GM18873 (cell line): ENCODE results near the gene ADAMTSL1.

ENCODE experiments used
- ATAC-seq: cut with Tn5 transposase; IDR thresholded peaks from one replicate; pipeline ENCODE4 v1.9.1; 2021; ENCODE audit warnings: mild to moderate bottlenecking, moderate library complexity, moderate number of reproducible peaks; ENCODE audit not compliant: unreplicated experiment, low FRiP score

ADAMTSL1 gene

GRCh38 chr9:18688581-18689565 lies 214.9 kb downstream of the ADAMTSL1 start:
- no peak for ATAC-seq

- no peak for ATAC-seq
Measured at GRCh38 chr9:18689921-18690320, 216.0 kb downstream of the ADAMTSL1 start.

GRCh38 chr9:18692268-18692667 lies 218.3 kb downstream of the ADAMTSL1 start:
- ATAC-seq: no peak

DNA sequence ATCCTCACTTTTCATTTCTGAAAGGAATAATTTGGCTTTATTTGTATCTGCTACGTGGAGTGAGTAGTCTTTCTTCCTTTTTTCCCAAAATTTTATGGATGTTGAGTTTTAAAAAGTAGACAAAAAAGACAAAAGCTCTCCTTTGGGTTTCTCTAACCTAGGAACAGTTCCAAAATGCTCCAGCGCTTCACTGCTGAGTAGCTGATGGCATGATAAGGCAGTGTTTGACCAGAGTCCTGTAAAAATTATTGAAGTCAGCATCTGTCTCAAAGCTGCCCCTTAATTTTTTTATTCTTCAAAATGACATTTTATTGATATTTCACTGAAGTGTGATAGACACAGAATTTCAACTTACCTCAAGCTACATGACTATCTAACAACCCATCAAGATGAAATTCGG lies 219.0 kb downstream of the ADAMTSL1 start:
- ATAC-seq: no peak

GRCh38 chr9:18694959-18695668 lies 221.2 kb downstream of the ADAMTSL1 start:
- no peak for ATAC-seq

- no peak for ATAC-seq
Measured at GRCh38 chr9:18698992-18699391, 225.0 kb downstream of the ADAMTSL1 start.

DNA sequence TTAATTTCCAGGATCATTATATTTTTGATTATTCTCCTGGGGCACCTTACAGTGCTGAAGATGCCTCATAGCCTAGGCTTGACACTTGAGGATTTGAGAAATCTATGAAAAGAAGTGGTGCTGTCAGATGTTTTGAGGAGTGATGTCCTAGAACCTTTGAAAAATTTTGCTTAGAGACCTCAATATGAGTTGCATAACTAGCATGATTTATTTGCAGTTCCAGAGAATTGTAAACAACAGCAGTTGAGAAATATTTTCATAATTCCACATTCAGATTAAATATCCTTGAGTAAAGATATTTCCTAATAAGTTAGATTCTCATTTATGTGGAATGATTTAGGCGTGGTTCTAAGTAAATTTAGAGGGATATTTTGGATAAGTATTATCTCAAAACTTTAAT lies 225.8 kb downstream of the ADAMTSL1 start:
- ATAC-seq: no peak

DNA sequence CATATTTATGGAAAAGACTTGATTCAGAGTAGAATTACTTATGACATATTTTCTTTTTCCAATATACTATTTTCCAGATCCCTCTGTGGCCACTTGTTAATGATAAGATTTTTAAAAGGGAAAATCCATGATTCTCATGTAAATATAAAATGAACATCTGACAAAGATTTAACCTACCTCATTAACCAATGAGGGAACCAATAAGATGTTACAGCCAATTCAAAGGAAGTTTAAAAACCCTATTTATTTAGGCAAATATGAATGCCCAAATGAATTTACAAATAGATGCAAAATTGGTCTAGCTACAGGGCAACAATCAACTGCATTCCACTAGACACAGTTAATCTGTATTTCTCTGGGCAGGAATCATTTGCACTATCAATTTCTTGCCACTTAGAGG lies 226.8 kb downstream of the ADAMTSL1 start:
- ATAC-seq: no peak

GRCh38 chr9:18703151-18703900 lies 229.4 kb downstream of the ADAMTSL1 start:
- no peak for ATAC-seq

DNA sequence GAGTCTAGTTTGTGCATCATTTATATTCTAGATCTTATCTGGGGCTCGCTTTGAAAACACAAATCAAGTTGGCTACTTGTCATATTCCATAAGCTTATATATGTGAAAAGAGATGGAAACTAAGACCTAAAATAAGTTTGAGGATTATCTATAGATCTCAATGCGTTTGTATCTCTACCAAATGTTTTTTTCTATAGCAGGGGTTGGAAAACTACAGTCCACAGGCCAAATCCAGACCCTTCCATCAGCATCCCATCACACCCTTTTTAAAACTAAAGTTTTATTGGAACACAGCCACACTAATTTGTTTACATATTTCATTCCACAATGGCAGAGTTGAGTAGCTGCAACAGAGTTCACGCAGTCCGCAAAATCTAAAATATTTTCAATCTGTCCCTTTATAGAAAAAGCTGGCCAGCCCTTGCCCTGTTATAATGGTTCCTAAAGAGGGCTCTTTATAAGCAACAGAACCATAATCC lies 230.0 kb downstream of the ADAMTSL1 start:
- ATAC-seq: no peak

- ATAC-seq: no peak
Measured at GRCh38 chr9:18705796-18706392, 231.9 kb downstream of the ADAMTSL1 start.

GRCh38 chr9:18706648-18707047 lies 232.7 kb downstream of the ADAMTSL1 start:
- ATAC-seq: no peak

DNA sequence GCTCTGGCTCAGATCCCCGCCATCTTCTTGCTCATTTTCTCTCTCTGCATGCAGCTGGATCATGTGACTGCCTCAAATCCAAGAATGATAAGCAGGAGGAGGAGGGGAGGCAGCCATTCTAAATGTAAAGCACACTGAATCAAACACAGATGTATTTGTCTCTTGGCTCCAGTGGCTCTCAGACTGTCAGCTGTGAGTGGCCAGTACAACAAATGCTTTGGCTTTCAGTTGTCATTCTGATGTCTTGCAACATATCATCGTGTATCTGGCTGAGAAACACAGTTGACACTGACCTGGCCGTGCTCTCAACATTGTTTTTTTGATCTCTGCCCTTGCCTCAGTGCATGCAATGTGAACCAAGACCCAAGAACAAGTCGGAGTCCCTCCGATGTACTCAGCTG lies 233.1 kb downstream of the ADAMTSL1 start:
- no peak for ATAC-seq

GRCh38 chr9:18707489-18708205 lies 233.7 kb downstream of the ADAMTSL1 start:
- ATAC-seq: no peak

GRCh38 chr9:18708429-18708828 lies 234.5 kb downstream of the ADAMTSL1 start:
- no peak for ATAC-seq

DNA sequence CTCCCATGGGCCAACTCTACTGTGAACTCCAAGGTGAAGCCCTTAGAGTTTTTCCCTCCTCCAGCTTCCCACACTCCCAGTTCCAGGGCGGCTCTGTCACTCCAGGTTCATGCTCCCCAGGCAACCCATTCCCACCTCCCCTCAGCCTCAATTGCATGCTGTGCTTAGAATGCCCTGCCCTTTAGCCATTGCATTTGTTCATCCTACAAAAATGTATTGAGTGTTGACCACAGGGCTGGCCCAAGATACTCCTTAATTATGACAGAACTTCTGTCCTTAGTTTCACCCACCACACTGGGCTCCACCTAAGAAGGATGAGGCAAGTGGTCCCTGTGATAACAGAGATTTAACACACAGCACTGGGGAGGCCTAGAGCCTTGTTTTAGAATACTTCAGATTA lies 236.1 kb downstream of the ADAMTSL1 start:
- ATAC-seq: no peak

DNA sequence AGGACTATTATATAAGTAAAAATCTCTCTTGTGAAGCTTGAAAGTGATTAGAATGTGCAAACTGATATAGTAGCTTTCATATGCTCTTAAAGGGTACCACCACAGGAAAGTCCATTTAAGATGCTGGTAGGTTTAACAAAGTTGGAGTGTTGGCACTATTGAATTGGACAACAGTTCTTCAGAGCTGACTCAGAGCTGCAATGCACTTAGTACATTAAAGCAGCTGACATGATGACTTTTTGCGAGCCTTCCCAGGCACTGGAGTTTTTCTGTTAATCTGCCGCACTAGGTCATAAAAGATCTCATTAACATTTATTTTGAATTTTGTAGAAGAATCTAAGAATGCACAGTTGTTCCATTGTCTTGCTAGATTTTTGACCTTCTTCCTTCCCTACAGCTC lies 243.8 kb downstream of the ADAMTSL1 start:
- no peak for ATAC-seq

- no peak for ATAC-seq
Measured at GRCh38 chr9:18718393-18718792, 244.4 kb downstream of the ADAMTSL1 start.

- ATAC-seq: no peak
Measured at GRCh38 chr9:18718932-18719331, 245.0 kb downstream of the ADAMTSL1 start.

- no peak for ATAC-seq
Measured at GRCh38 chr9:18720691-18721090, 246.7 kb downstream of the ADAMTSL1 start.
